Measurements from ENCODE around the gene EMSY. TPM values are rescaled to one million over a fixed set of nuclear protein-coding genes. Genes with fewer than 3 reads are reported as not detected.

The EMSY gene, protein sequence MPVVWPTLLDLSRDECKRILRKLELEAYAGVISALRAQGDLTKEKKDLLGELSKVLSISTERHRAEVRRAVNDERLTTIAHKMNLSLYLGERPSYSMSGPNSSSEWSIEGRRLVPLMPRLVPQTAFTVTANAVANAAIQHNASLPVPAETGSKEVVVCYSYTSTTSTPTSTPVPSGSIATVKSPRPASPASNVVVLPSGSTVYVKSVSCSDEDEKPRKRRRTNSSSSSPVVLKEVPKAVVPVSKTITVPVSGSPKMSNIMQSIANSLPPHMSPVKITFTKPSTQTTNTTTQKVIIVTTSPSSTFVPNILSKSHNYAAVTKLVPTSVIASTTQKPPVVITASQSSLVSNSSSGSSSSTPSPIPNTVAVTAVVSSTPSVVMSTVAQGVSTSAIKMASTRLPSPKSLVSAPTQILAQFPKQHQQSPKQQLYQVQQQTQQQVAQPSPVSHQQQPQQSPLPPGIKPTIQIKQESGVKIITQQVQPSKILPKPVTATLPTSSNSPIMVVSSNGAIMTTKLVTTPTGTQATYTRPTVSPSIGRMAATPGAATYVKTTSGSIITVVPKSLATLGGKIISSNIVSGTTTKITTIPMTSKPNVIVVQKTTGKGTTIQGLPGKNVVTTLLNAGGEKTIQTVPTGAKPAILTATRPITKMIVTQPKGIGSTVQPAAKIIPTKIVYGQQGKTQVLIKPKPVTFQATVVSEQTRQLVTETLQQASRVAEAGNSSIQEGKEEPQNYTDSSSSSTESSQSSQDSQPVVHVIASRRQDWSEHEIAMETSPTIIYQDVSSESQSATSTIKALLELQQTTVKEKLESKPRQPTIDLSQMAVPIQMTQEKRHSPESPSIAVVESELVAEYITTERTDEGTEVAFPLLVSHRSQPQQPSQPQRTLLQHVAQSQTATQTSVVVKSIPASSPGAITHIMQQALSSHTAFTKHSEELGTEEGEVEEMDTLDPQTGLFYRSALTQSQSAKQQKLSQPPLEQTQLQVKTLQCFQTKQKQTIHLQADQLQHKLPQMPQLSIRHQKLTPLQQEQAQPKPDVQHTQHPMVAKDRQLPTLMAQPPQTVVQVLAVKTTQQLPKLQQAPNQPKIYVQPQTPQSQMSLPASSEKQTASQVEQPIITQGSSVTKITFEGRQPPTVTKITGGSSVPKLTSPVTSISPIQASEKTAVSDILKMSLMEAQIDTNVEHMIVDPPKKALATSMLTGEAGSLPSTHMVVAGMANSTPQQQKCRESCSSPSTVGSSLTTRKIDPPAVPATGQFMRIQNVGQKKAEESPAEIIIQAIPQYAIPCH (N-terminal part only)
- 10 to 100 TPM in 2 of 6 experiments, 1 to 10 TPM in 4; 6.1 to 15.2 (median 7.2) TPM for total RNA-seq
- long read RNA-seq, partial matches to known transcripts: 0 of 1 reads
- long read RNA-seq, other reads (novel, unspliced or antisense): 0 of 1 reads

DNA sequence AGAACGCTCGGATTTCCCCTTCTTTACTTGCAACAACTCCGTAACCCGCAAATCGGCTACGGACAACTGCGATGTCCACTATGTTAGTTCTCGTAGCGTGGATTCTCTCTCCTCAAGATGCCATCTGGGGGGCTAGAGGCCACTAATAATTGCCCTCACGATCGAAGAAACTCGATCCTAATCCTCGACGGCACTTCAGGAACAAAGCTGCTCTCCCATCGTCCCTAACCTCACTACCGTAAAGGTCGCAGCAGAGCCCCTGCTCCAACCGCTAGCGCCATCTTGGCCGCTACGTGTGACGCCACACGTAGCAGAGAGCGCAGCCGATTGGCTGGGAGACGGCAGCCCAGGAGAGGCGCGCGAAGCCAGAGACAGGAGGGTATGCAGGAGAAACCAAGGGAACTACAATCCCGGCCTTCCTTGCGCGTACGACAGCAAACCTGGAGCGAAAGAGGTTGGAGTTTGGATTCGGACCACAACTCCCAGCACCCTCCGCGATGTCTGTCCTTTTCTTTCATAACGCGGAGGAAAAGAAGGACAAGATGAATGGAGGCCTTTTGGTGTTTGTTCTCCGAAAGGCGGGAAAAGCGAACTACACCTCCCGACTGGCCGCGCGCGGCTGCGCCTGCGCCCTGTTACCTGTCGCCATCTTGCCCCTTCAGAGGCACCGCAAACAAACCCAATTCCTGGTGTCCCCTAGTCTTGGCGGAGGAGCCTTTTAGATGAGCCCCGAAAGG lies at the start of gene EMSY:
Gene EMSY (plus strand): TSS at position 635 of the 737 bp plus-strand sequence. CDS start 1,921 bp downstream, outside the sequence.
- peak; percentile 97 to 99 (median 98) for DNase-seq
- Histone ChIP-seq H3K4me1 (peaks cover 0 to 13% (median 4%) of the 10 kb centered on the region in 4 donors), H3K4me3 (peak within 1 kb of the TSS; percentile 95 to 98 (median 95)), H3K27ac (peak within 1 kb of the TSS; percentile 82 to 88 (median 84)), H3K36me3 (peaks cover 0 to 5% (median 0%) of the 10 kb centered on the region in 4 donors), H3K27me3 (no peaks in the 10 kb centered on the region), H3K9me3 (no peaks in the 10 kb centered on the region)
- peak; percentile 96 for TF ChIP-seq POLR2A (IDR thresholded peaks at IDR 0.05)
- TF ChIP-seq, protein P1, sequence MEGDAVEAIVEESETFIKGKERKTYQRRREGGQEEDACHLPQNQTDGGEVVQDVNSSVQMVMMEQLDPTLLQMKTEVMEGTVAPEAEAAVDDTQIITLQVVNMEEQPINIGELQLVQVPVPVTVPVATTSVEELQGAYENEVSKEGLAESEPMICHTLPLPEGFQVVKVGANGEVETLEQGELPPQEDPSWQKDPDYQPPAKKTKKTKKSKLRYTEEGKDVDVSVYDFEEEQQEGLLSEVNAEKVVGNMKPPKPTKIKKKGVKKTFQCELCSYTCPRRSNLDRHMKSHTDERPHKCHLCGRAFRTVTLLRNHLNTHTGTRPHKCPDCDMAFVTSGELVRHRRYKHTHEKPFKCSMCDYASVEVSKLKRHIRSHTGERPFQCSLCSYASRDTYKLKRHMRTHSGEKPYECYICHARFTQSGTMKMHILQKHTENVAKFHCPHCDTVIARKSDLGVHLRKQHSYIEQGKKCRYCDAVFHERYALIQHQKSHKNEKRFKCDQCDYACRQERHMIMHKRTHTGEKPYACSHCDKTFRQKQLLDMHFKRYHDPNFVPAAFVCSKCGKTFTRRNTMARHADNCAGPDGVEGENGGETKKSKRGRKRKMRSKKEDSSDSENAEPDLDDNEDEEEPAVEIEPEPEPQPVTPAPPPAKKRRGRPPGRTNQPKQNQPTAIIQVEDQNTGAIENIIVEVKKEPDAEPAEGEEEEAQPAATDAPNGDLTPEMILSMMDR (IDR thresholded peaks at IDR 0.05): no peak
- intact Hi-C loops (cut with DNase I): no loop called here
- under 1% methylated on average over 19 of the region's 53 CpGs for WGBS (ENCODE audit: insufficient coverage, low coverage, low lambda C conversion rate, missing lambda C conversion rate)
- peak; percentile 94 to 98 (median 96) for ATAC-seq

DNA sequence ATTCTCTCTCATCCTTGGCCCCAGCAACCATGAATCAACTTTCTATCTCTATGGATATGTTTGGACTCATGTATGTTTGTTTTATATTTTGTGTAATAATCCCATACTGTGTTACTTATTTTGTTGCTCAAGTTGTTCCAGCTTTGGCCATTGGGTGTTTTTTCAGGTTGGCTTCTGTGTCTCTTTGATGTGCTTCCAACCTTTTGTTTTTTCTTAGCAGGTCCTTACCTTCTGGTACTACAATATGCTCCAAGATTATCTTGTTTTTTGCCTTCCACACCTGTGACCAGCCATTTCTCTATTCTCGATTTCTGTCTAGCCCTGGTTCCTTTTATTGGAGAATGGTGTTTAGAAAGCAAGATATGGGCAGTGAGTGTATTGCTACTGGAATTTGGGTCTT lies 49.5 kb upstream of the EMSY start:
- no peaks in the 10 kb centered on the region for H3K9me3 ChIP-seq
- ATAC-seq: no peak
- intact Hi-C loops (cut with DNase I): no loop called here
- no peaks in the 10 kb centered on the region for H3K4me1 ChIP-seq
- no peak overlapping the region for H3K4me3 ChIP-seq
- TF ChIP-seq POLR2A (IDR thresholded peaks at IDR 0.05): no peak
- TF ChIP-seq, protein P1 (IDR thresholded peaks at IDR 0.05): no peak
- no peaks in the 10 kb centered on the region for H3K27me3 ChIP-seq
- DNase-seq: no peak
- H3K27ac ChIP-seq: no peak overlapping the region
- H3K36me3 ChIP-seq: no peaks in the 10 kb centered on the region
- 100% methylated on average over 1 of the region's 1 CpG for WGBS (ENCODE audit: insufficient coverage, low coverage, low lambda C conversion rate, missing lambda C conversion rate)

DNA sequence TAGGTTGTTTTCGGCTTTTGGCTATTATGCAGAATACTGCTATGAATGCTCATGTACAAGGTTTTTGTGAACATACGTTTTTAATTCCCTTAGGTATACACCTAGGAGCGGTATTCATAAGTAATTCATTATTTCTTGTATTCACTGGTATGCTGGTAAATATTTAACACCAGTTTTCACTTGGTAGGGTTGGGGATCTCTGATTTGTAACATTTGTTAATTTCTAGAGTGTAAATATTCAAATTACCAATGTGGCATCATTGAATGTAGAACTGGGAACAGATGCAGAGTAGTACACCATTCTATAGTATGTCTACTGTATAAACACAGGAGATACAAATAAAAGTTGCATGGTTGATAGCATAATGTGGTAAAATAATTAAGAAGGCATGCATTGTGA lies 47.4 kb upstream of the EMSY start:
- H3K9me3 ChIP-seq: no peaks in the 10 kb centered on the region
- ATAC-seq (no peak), DNase-seq (no peak)
- intact Hi-C loops (cut with DNase I): no loop called here
- H3K4me3 ChIP-seq: no peak overlapping the region
- no peak overlapping the region for H3K27ac ChIP-seq
- TF ChIP-seq, protein P1 (IDR thresholded peaks at IDR 0.05): no peak
- no peak for TF ChIP-seq POLR2A (IDR thresholded peaks at IDR 0.05)
- H3K27me3 ChIP-seq: no peaks in the 10 kb centered on the region
- H3K36me3 ChIP-seq: no peaks in the 10 kb centered on the region
- 84% methylated on average over 3 of the region's 3 CpGs for WGBS (ENCODE audit: insufficient coverage, low coverage, low lambda C conversion rate, missing lambda C conversion rate)
- no peaks in the 10 kb centered on the region for H3K4me1 ChIP-seq

Data from right lobe of liver (tissue), 6 donors.